GM18499 (cell line): ENCODE data around the gene TRMT2A.

Experiments used
- ATAC-seq: cut with Tn5 transposase; IDR thresholded peaks from one replicate; pipeline ENCODE4 v1.9.1; 2021; ENCODE audit warnings: moderate number of reproducible peaks; ENCODE audit not compliant: insufficient read depth, unreplicated experiment

TRMT2A gene

DNA sequence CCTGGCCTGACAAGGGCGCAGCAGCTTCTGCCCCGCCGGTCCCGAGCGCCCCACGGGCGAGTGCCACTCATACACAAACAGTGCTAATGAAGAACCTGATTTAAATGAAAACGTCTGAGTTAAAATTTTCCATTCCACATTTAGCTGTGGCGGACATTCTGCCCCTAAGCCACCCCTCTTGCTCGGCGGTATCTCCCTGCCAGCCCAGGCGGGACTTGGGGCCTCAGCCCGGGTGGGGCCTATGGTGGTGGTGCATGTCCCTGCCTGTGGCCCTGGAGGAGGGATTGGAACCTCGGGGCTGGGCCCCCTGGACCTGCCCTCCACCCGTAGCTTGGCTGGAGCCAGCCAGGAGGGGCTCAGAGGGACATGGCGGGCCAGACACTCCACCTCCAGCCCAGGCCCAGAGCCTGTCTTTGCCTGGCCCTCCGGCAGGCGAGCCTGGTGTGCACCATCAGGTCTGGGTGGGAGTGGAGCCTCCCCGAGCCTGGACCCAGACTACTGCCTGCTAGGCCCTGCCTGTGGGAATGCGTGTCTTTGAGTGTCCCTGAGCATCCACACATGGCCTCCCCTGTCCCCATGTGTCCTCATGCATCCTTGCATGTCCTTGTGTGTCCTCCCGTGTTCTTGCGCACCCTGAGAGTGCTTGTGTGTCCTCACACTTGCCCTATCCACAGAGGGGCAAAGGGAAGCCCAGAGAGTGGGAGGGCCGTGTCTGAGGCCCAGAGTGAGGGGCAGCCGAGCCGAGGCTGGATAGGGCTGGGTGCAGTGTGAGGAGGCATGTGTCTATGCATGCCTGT is 19.0 kb upstream of the TRMT2A start:
- no peak for ATAC-seq

DNA sequence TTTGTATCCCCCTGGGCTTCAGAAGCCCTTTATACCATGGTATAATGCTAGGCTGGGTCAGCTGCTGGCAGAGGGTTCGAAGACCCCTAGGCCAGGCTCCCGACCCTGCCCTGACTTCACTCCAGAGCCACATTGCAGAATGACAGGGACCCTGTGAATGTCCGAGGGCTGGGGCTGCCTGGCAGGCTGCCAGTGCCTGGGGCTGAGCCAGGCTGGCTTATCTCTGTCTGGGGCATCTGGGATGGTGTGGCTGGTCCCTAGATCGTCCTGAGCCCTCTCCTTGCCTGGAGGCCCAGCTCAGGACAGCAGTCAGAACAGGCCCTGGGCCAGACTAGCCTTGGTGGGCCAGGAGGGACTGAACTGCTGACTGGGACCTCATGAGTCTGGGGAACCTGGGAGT is 18.2 kb upstream of the TRMT2A start:
- no peak for ATAC-seq

- ATAC-seq = no peak
Observed at GRCh38 chr22:20133930-20134549, 17.0 kb upstream of the TRMT2A start.

GRCh38 chr22:20132686-20133246 is 15.7 kb upstream of the TRMT2A start:
- ATAC-seq = no peak

- ATAC-seq = no peak
Observed at GRCh38 chr22:20131859-20132685, 15.0 kb upstream of the TRMT2A start.

DNA sequence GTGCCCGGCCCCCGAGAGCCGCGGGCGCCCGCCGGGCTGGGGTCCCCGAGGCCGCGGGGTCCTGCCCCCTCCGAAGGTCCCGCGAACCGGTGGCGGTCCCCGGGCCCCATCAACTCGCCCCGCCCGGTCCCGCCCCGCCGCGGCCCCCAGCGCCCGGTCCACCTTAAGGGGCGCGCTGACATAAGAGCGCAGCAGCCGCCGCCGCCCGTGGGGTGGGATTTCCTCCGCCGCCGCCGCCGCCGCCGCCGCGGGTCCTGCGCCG is 14.5 kb upstream of the TRMT2A start, which contains the start of gene ZDHHC8:
Gene ZDHHC8 (plus strand): TSS at position 208 of the 262 bp plus-strand sequence. CDS start 144 bp downstream, outside the sequence.
- no peak for ATAC-seq

- ATAC-seq = no peak
Observed at GRCh38 chr22:20130731-20131596, 13.9 kb upstream of the TRMT2A start.

- ATAC-seq = no peak
Observed at GRCh38 chr22:20130319-20130718, 13.3 kb upstream of the TRMT2A start.

DNA sequence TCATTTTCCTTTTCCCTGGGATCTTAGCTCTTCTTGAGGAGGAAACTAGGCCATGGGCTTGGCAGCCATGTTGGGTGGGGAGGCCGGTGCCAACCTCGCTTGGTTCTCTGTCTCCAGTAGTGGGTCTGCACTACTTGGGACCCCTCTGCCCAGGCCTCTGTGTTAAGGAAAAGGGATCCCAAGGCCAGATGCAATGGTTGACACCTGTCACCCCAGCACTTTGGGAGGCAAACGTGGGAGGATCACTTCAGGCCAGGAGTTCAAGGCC is 12.7 kb upstream of the TRMT2A start:
- no peak for ATAC-seq

- no peak for ATAC-seq
Observed at GRCh38 chr22:20128902-20129746, 12.1 kb upstream of the TRMT2A start.

GRCh38 chr22:20128619-20128901 is 11.5 kb upstream of the TRMT2A start:
- ATAC-seq = no peak

- ATAC-seq = no peak
Observed at GRCh38 chr22:20127869-20128618, 11.0 kb upstream of the TRMT2A start.

- ATAC-seq = no peak
Observed at GRCh38 chr22:20127318-20127868, 10.4 kb upstream of the TRMT2A start.

DNA sequence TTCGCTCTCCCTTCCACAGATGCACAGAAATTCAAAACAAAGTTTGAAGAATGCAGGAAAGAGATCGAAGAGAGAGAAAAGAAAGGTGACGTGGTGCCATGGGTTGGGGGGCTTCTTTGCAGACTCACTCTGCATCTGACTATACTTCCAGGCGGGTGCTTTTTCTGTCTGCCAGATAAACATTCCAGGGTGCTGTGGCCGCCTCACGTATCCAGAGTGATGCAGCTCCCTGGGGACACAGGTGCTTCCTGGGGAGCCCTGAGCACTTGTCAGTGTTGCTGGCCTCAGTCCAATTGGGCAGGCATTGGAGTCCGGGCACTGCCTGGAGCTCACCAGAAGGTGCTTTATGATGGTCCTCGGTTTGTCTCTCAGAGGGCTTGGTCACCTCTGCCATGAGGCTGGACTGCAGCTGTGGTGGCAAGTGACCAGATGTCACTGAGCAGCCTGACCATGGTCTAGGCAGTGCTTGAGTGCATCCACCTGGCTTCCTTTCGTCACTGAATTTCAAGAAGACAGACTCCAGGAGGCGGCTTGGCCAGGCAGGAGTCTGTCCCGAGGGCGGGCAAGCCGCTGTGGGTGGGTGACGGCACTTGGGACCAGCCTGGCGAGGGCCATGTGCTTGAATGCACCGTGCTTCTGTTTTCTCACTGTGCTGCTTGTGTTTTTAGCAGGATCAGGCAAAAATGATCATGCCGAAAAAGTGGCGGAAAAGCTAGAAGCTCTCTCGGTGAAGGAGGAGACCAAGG is 9.4 kb upstream of the TRMT2A start:
- ATAC-seq = no peak

- ATAC-seq = no peak
Observed at GRCh38 chr22:20125201-20126174, 8.5 kb upstream of the TRMT2A start.

DNA sequence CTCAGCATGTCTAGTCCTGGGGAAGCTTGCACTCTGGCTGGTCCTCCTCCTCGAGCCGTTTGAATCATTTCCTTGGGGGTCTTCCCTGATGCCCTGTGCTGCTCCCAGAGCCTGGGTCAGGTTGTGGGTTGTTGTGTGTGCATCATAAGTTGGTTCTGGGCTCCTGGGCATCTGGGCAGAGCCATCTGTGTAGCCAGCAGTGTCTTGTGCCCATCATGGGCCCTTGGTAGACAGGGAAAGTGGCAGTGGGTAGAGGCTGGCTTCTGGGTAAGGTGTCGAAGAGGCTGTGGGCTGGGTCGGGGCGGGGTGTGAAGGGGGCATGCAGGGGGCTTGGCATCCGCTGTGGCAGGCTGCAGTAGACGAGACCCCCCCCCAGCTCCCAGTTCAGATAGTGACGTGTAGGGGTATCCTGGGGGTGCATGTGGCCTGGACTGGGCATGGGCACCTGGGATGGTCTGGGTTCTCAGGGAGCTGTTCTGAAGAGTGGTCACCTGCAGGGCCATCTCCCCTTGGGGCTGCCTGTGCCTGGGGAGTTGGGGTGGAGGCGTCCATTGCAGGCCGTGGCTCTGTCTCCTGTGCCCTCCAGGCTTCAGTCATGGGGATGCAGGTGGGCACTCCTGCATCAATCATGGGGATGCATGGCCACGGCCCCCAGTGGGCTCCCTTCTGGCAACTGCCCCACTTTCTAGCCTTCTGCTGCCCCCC is 7.2 kb upstream of the TRMT2A start:
- ATAC-seq = no peak
